Measurements from ENCODE around the gene TNC.

Gene TNC

DNA sequence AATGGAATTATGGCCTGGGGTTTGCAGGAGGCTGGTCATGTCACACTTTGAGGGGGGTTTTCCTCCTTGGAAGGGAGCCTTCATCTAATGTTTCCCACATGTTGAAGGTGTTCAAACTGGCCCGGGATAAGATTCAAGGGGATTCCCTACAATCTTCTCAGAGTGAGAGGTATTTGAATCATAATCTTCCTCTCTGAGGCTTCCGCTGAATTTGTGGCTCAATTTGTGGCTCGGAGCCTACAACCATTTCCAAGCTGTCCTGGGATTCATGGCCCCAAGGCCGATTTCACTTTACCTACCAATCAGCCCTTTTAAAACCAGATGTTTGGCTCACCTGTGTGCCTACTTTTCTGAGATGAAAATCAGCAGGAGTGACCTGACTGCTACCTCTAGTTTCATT is 3.9 kb downstream of the TNC start:
- no peak for ATAC-seq (ENCODE audit: low read depth)

DNA sequence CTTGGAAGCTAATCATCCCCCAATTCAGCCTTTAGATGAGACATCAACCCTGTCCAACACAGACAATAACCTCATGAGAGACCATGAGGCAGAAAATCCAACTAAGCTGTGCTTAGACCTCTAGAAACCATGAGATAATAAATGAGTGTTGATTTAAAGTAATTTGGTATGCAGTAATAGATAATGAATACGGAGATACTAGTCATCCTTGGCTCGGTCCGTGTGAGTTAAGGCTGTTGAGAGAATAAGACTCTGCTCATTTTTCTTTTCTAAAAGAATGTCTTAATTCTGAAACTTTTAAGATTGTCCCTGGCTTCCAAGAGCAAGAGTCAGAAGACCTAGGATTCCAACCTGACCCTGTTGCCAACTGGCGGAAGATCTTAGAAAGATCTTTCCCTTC is 6.1 kb downstream of the TNC start:
- H3K27ac ChIP-seq (ENCODE audit: poor library complexity, severe bottlenecking): no peak overlapping the region
- H3K36me3 ChIP-seq (ENCODE audit: low read depth): peaks cover 3% of the 10 kb centered on the region; the same call in 1 of the 2 replicates

More for the DNA sequence above, 3.9 kb downstream of the TNC start:
- TF ChIP-seq, protein P1, sequence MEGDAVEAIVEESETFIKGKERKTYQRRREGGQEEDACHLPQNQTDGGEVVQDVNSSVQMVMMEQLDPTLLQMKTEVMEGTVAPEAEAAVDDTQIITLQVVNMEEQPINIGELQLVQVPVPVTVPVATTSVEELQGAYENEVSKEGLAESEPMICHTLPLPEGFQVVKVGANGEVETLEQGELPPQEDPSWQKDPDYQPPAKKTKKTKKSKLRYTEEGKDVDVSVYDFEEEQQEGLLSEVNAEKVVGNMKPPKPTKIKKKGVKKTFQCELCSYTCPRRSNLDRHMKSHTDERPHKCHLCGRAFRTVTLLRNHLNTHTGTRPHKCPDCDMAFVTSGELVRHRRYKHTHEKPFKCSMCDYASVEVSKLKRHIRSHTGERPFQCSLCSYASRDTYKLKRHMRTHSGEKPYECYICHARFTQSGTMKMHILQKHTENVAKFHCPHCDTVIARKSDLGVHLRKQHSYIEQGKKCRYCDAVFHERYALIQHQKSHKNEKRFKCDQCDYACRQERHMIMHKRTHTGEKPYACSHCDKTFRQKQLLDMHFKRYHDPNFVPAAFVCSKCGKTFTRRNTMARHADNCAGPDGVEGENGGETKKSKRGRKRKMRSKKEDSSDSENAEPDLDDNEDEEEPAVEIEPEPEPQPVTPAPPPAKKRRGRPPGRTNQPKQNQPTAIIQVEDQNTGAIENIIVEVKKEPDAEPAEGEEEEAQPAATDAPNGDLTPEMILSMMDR (IDR thresholded peaks at IDR 0.05; ENCODE audit: poor library complexity, severe bottlenecking): no peak
- DNase-seq (ENCODE audit: low spot score): no peak
- Histone ChIP-seq H3K27ac (ENCODE audit: poor library complexity, severe bottlenecking) (peak overlapping the region; percentile 95), H3K36me3 (ENCODE audit: low read depth) (peaks cover 3% of the 10 kb centered on the region; the same call in 1 of the 2 replicates), H3K27me3 (ENCODE audit: insufficient read depth, poor library complexity, severe bottlenecking) (no peaks in the 10 kb centered on the region), H3K4me3 (ENCODE audit: severe bottlenecking) (no peak overlapping the region), H3K4me1 (ENCODE audit: insufficient read depth, poor library complexity, severe bottlenecking) (peaks cover 35% of the 10 kb centered on the region), H3K9me3 (ENCODE audit: severe bottlenecking) (no peaks in the 10 kb centered on the region)

DNA sequence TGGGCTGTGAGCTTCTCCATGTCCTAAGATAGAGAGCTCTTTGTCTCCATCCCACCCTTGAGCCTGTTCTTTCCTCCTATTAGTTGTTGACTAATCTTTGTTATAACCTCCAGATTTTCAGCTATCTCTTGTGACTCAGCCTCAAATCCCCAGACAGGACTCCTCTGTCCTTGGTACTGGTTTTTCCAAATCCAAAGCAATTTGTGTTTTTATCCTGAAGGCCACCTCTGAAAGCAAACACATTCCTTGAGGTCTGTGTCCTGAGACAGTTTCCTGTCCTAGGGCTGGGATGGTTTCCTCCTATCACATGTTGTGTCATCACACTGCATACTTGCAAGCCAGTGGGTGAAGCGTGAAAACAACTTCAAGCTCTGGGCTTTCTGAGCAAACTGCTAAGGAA is 8.5 kb downstream of the TNC start:
- H3K9me3 ChIP-seq (ENCODE audit: severe bottlenecking): no peaks in the 10 kb centered on the region
- H3K4me3 ChIP-seq (ENCODE audit: severe bottlenecking): no peak overlapping the region
- no peak for ATAC-seq (ENCODE audit: low read depth)
- peaks cover 38% of the 10 kb centered on the region for H3K4me1 ChIP-seq (ENCODE audit: insufficient read depth, poor library complexity, severe bottlenecking)
- TF ChIP-seq, protein P1 (IDR thresholded peaks at IDR 0.05; ENCODE audit: poor library complexity, severe bottlenecking): no peak
- H3K27me3 ChIP-seq (ENCODE audit: insufficient read depth, poor library complexity, severe bottlenecking): no peaks in the 10 kb centered on the region
- peak overlapping the region; percentile 94 for H3K27ac ChIP-seq (ENCODE audit: poor library complexity, severe bottlenecking)
- DNase-seq (ENCODE audit: low spot score): no peak
- H3K36me3 ChIP-seq (ENCODE audit: low read depth): no peaks in the 10 kb centered on the region; the same call in 1 of the 2 replicates

More for the DNA sequence above, 6.1 kb downstream of the TNC start:
- no peaks in the 10 kb centered on the region for H3K9me3 ChIP-seq (ENCODE audit: severe bottlenecking)
- H3K4me1 ChIP-seq (ENCODE audit: insufficient read depth, poor library complexity, severe bottlenecking): peaks cover 36% of the 10 kb centered on the region
- no peak for ATAC-seq (ENCODE audit: low read depth)
- TF ChIP-seq, protein P1 (IDR thresholded peaks at IDR 0.05; ENCODE audit: poor library complexity, severe bottlenecking): no peak
- no peaks in the 10 kb centered on the region for H3K27me3 ChIP-seq (ENCODE audit: insufficient read depth, poor library complexity, severe bottlenecking)
- DNase-seq (ENCODE audit: low spot score): no peak
- no peak overlapping the region for H3K4me3 ChIP-seq (ENCODE audit: severe bottlenecking)

DNA sequence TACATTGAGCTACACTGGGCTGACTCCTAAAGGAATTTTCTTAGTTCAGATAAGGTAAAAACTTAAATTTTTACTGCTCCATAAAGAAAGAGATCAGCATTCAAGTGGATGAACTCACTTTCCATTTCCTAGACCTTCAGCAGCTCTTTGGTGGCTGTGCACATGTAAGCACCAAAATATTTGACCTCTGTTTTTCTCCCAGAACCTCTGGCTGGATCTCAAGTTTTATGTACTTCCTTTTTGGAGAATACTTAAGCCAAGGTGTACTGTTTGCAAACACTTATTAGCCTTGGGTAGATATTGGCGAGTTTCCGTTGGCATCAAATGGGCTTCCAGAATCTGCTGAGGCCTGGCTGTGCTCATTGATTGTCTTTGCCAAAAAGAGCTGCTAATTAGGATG is 10.3 kb downstream of the TNC start:
- TF ChIP-seq, protein P1 (IDR thresholded peaks at IDR 0.05; ENCODE audit: poor library complexity, severe bottlenecking): no peak
- Histone ChIP-seq H3K27me3 (ENCODE audit: insufficient read depth, poor library complexity, severe bottlenecking) (no peaks in the 10 kb centered on the region), H3K36me3 (ENCODE audit: low read depth) (no peaks in the 10 kb centered on the region; the same call in 1 of the 2 replicates), H3K9me3 (ENCODE audit: severe bottlenecking) (no peaks in the 10 kb centered on the region), H3K27ac (ENCODE audit: poor library complexity, severe bottlenecking) (peak overlapping the region; percentile 94), H3K4me1 (ENCODE audit: insufficient read depth, poor library complexity, severe bottlenecking) (peaks cover 36% of the 10 kb centered on the region), H3K4me3 (ENCODE audit: severe bottlenecking) (no peak overlapping the region)
- DNase-seq (ENCODE audit: low spot score): no peak
- no peak for ATAC-seq (ENCODE audit: low read depth)

DNA sequence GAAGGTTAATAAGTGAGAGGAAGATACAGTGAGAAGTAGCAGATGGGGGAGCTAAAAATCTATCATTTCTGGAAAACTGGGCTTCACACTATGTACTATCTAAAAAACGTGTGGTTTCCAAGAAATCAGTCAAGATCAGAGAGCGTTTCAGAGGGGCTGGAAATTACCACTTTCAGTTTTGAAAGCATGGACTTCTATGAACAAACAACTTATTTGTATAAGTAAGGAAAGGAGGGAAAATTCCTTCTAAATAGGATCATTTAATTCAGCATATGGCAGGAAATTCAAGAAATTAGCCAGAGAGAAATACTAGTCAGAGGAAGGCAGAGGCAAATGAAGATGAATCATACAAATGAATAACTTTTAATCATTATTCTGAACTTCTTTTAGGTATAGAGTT is 11.3 kb downstream of the TNC start:
- no peaks in the 10 kb centered on the region for H3K9me3 ChIP-seq (ENCODE audit: severe bottlenecking)
- H3K4me3 ChIP-seq (ENCODE audit: severe bottlenecking): no peak overlapping the region
- ATAC-seq (ENCODE audit: low read depth) (peak; percentile 28), DNase-seq (ENCODE audit: low spot score) (no peak)
- TF ChIP-seq, protein P1 (IDR thresholded peaks at IDR 0.05; ENCODE audit: poor library complexity, severe bottlenecking): no peak
- H3K4me1 ChIP-seq (ENCODE audit: insufficient read depth, poor library complexity, severe bottlenecking): peaks cover 36% of the 10 kb centered on the region
- peak overlapping the region; percentile 94 for H3K27ac ChIP-seq (ENCODE audit: poor library complexity, severe bottlenecking)
- no peaks in the 10 kb centered on the region for H3K27me3 ChIP-seq (ENCODE audit: insufficient read depth, poor library complexity, severe bottlenecking)
- H3K36me3 ChIP-seq (ENCODE audit: low read depth): no peaks in the 10 kb centered on the region
